HEK293 (cell line): ENCODE data around the gene ZNF484.
"Not testable (repeated sequence)": the region's sequence is repeated elsewhere in the genome, so short reads cannot be mapped to it uniquely, and the experiment has no call there.

Experiments used
- CTCF ChIA-PET: fragments of 350-600 bp; formaldehyde crosslinking; extraction: SDS; loops from one replicate; lab custom pipeline; 2021; ENCODE audit warnings: antibody characterized with exemption; lab: Yijun Ruan, JAX
- POLR2A ChIA-PET: fragments of 300-600 bp; formaldehyde crosslinking; extraction: SDS; loops from one replicate; lab custom pipeline; 2020; ENCODE audit warnings: antibody characterized with exemption, inconsistent platforms; lab: Yijun Ruan, JAX
- H3K27ac ChIP-seq: fragments of 200-500 bp; sonication (Bioruptor generic); 2 replicates; pipeline ENCODE4 v1.5.1; 2014; ENCODE audit warnings: low read depth, low read length, control low read depth, inconsistent platforms; ENCODE audit errors: extremely low read depth
- H3K36me3 ChIP-seq, 2 experiments: fragments of 200-500 bp in 1 of 2; sonication (Bioruptor generic) in 1 of 2; 1 replicate in 1 of 2; 2 replicates in 1 of 2; pipeline ENCODE4 v1.5.1; 2014 to 2017; ENCODE audit warnings: inconsistent platforms in 2 of 2, low read length in 2 of 2; ENCODE audit not compliant: control insufficient read depth in 2 of 2, insufficient read depth in 1 of 2
- H3K4me1 ChIP-seq: fragments of 200-500 bp; sonication (Bioruptor generic); 2 replicates; pipeline ENCODE4 v1.5.1; 2014; ENCODE audit warnings: mild to moderate bottlenecking, low read length, inconsistent platforms; ENCODE audit not compliant: control insufficient read depth, insufficient read depth
- H3K4me3 ChIP-seq: 2 replicates; pipeline ENCODE4 v1.5.1; 2011; ENCODE audit warnings: low read depth, mild to moderate bottlenecking, control low read depth, low read length, moderate library complexity
- H3K9me3 ChIP-seq: fragments of 200-500 bp; sonication (Bioruptor generic); 2 replicates; pipeline ENCODE4 v1.5.1; 2014; ENCODE audit warnings: low read depth, low read length, inconsistent platforms; ENCODE audit not compliant: control insufficient read depth, insufficient read depth
- TRIM28 ChIP-seq: IDR thresholded peaks from 2 replicates; pipeline ENCODE4 v1.6.1; 2011; ENCODE audit warnings: low read length, control low read depth, borderline replicate concordance
- ZFP41 ChIP-seq: fragments of 450-650 bp; formaldehyde crosslinking; IDR thresholded peaks from 2 replicates; pipeline ENCODE4 v1.5.1; 2016; ENCODE audit warnings: missing biosample characterization, missing genetic modification characterization, borderline replicate concordance
- ZFP69B ChIP-seq: fragments of 450-650 bp; formaldehyde crosslinking; IDR thresholded peaks from 2 replicates; pipeline ENCODE4 v1.5.1; 2016; ENCODE audit warnings: missing biosample characterization, missing genetic modification characterization
- ZNF146 ChIP-seq: fragments of 450-650 bp; formaldehyde crosslinking; IDR thresholded peaks from 2 replicates; pipeline ENCODE4 v1.5.1; 2016; ENCODE audit warnings: missing biosample characterization, missing genetic modification characterization
- ZNF174 ChIP-seq: fragments of 450-650 bp; formaldehyde crosslinking; IDR thresholded peaks from 2 replicates; pipeline ENCODE4 v1.5.0; 2017; ENCODE audit warnings: missing biosample characterization, mild to moderate bottlenecking, missing genetic modification characterization
- ZNF202 ChIP-seq: fragments of 450-650 bp; formaldehyde crosslinking; IDR thresholded peaks from 2 replicates; pipeline ENCODE4 v1.5.1; 2016; ENCODE audit warnings: missing biosample characterization, missing genetic modification characterization, borderline replicate concordance
- ZNF24 ChIP-seq: fragments of 450-650 bp; formaldehyde crosslinking; IDR thresholded peaks from 2 replicates; pipeline ENCODE4 v1.5.1; 2016; ENCODE audit warnings: missing biosample characterization, missing genetic modification characterization
- ZNF280C ChIP-seq: fragments of 450-650 bp; formaldehyde crosslinking; IDR thresholded peaks from 2 replicates; pipeline ENCODE4 v1.5.1; 2016; ENCODE audit warnings: missing biosample characterization, missing genetic modification characterization
- ZNF335 ChIP-seq: fragments of 450-650 bp; formaldehyde crosslinking; conservative IDR thresholded peaks from 2 replicates; pipeline ENCODE4 v1.5.1; 2016; ENCODE audit warnings: missing biosample characterization, missing genetic modification characterization
- ZNF404 ChIP-seq: fragments of 450-650 bp; formaldehyde crosslinking; IDR thresholded peaks from 2 replicates; pipeline ENCODE4 v1.5.1; 2017; ENCODE audit warnings: missing biosample characterization, missing genetic modification characterization
- ZNF423 ChIP-seq: fragments of 450-650 bp; formaldehyde crosslinking; IDR thresholded peaks from 2 replicates; pipeline ENCODE4 v1.5.1; 2016; ENCODE audit warnings: missing biosample characterization, missing genetic modification characterization
- ZNF558 ChIP-seq: fragments of 450-650 bp; formaldehyde crosslinking; IDR thresholded peaks from 2 replicates; pipeline ENCODE4 v1.5.1; 2016; ENCODE audit warnings: missing biosample characterization, missing genetic modification characterization
- ZNF571 ChIP-seq: fragments of 450-650 bp; formaldehyde crosslinking; IDR thresholded peaks from 2 replicates; pipeline ENCODE4 v1.5.0; 2017; ENCODE audit warnings: missing biosample characterization, missing genetic modification characterization
- ZNF776 ChIP-seq: fragments of 450-650 bp; formaldehyde crosslinking; IDR thresholded peaks from 2 replicates; pipeline ENCODE4 v1.5.0; 2017; ENCODE audit warnings: missing biosample characterization, missing genetic modification characterization, borderline replicate concordance
- ZSCAN23 ChIP-seq: fragments of 450-650 bp; formaldehyde crosslinking; IDR thresholded peaks from 2 replicates; pipeline ENCODE4 v1.5.1; 2016; ENCODE audit warnings: missing biosample characterization, missing genetic modification characterization
- TF ChIP-seq, protein P1 (sequence below): fragments of 450-650 bp; formaldehyde crosslinking; IDR thresholded peaks from 2 replicates; pipeline ENCODE4; 2016; ENCODE audit warnings: missing biosample characterization, missing genetic modification characterization
- TF ChIP-seq, protein P2 (sequence below): fragments of 450-650 bp; formaldehyde crosslinking; IDR thresholded peaks from 2 replicates; pipeline ENCODE4 v1.5.1; 2016; ENCODE audit warnings: missing biosample characterization, missing genetic modification characterization
- TF ChIP-seq, protein P3 (sequence below): fragments of 450-650 bp; formaldehyde crosslinking; IDR thresholded peaks from 2 replicates; pipeline ENCODE4 v1.5.1; 2016; ENCODE audit warnings: missing biosample characterization, missing genetic modification characterization, borderline replicate concordance
- TF ChIP-seq, protein P4 (sequence below): fragments of 450-650 bp; formaldehyde crosslinking; IDR thresholded peaks from 2 replicates; pipeline ENCODE4 v1.5.1; 2017; ENCODE audit warnings: missing biosample characterization, missing genetic modification characterization
- TF ChIP-seq, protein P5 (sequence below): fragments of 450-650 bp; formaldehyde crosslinking; IDR thresholded peaks from 2 replicates; pipeline ENCODE4 v1.5.1; 2016; ENCODE audit warnings: missing biosample characterization, missing genetic modification characterization

ZNF484 gene

DNA sequence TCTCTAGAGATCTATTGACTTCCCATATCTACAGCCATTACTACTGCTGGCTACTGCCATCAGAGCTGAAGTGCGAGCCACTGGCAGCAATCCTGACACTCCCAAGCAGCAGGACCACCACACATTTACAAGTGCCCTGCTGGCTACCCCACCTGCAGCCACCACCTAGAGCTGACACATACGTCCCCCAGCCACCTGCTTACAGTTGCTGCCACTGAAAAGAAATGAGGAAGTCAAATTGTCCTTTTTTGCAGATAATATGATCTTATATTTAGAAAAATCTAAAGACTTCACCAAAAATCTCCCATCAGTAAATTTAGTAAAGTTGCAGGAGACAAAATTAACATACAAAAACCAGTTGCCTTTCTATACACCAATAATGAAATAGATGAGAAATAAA is 48.4 kb downstream of the ZNF484 start:
- POLR2A ChIA-PET: interaction anchor here (1.2 to 1.5 kb wide), 2 partner anchors 13 to 20 kb away, joined by 4 to 5 read pairs; no protein-coding TSS in a partner anchor
- CTCF ChIA-PET: interaction anchor here (0.5 to 1.5 kb wide), 2 partner anchors 10 to 169 kb away, joined by 3 to 5 read pairs; no protein-coding TSS in a partner anchor

DNA sequence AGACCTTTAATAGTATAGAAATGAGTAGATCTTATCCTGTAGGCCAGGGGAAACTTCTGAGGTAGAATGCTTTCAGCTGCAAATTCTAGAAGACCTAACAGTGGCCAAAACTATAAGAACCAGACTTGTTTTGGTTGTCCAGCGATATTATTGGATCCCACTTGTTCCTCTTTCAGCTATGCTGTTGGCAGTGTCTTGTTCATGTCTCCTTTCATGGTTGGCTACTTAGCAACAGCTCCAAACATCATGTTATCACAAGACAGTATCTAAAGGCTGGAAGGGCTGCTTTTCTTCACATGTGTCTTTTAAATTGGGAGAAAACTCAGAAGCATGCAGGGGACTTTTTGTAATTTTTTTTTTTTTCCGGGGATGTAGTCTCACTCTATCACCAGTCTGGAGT is 52.8 kb downstream of the ZNF484 start:
- H3K4me1 ChIP-seq, H3K4me3 ChIP-seq, CTCF ChIA-PET, H3K27ac ChIP-seq, H3K9me3 ChIP-seq: not testable (repeated sequence)
- peaks cover 0 to 62% of the 10 kb centered on the region in 2 experiments; a peak in 1 of 3 replicates for H3K36me3 ChIP-seq
- POLR2A ChIA-PET: interaction anchor here (1.0 kb wide), 1 partner anchor 16 kb away, joined by 3 read pairs; no protein-coding TSS in a partner anchor

More for the DNA sequence above, 48.4 kb downstream of the ZNF484 start:
- H3K36me3 ChIP-seq: peaks cover 0 to 33% of the 10 kb centered on the region in 2 experiments; a peak in 1 of 3 replicates
- H3K4me1 ChIP-seq: no peaks in the 10 kb centered on the region
- no peak overlapping the region for H3K27ac ChIP-seq
- H3K4me3 ChIP-seq: no peak overlapping the region
- no peak for TF ChIP-seq ZNF280C (tag by site-specific recombination)
- TF ChIP-seq, protein P1, sequence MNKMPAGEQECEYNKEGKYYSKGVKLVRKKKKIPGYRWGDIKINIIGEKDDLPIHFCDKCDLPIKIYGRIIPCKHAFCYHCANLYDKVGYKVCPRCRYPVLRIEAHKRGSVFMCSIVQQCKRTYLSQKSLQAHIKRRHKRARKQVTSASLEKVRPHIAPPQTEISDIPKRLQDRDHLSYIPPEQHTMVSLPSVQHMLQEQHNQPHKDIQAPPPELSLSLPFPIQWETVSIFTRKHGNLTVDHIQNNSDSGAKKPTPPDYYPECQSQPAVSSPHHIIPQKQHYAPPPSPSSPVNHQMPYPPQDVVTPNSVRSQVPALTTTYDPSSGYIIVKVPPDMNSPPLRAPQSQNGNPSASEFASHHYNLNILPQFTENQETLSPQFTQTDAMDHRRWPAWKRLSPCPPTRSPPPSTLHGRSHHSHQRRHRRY (tag by site-specific recombination): no peak
- no peak for TF ChIP-seq ZNF571 (tag by site-specific recombination)
- no peak for TF ChIP-seq ZNF558
- no peak for TF ChIP-seq ZNF146 (tag by site-specific recombination)
- TF ChIP-seq, protein P2, sequence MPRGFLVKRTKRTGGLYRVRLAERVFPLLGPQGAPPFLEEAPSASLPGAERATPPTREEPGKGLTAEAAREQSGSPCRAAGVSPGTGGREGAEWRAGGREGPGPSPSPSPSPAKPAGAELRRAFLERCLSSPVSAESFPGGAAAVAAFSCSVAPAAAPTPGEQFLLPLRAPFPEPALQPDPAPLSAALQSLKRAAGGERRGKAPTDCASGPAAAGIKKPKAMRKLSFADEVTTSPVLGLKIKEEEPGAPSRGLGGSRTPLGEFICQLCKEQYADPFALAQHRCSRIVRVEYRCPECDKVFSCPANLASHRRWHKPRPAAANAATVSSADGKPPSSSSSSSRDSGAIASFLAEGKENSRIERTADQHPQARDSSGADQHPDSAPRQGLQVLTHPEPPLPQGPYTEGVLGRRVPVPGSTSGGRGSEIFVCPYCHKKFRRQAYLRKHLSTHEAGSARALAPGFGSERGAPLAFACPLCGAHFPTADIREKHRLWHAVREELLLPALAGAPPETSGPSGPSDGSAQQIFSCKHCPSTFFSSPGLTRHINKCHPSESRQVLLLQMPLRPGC (tag by site-specific recombination): no peak
- TF ChIP-seq, protein P3, sequence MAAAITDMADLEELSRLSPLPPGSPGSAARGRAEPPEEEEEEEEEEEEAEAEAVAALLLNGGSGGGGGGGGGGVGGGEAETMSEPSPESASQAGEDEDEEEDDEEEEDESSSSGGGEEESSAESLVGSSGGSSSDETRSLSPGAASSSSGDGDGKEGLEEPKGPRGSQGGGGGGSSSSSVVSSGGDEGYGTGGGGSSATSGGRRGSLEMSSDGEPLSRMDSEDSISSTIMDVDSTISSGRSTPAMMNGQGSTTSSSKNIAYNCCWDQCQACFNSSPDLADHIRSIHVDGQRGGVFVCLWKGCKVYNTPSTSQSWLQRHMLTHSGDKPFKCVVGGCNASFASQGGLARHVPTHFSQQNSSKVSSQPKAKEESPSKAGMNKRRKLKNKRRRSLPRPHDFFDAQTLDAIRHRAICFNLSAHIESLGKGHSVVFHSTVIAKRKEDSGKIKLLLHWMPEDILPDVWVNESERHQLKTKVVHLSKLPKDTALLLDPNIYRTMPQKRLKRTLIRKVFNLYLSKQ (tag by site-specific recombination): no peak
- TF ChIP-seq ZNF202 (tag by site-specific recombination): no peak
- no peak for TF ChIP-seq ZSCAN23 (tag by site-specific recombination)
- H3K9me3 ChIP-seq: no peaks in the 10 kb centered on the region

DNA sequence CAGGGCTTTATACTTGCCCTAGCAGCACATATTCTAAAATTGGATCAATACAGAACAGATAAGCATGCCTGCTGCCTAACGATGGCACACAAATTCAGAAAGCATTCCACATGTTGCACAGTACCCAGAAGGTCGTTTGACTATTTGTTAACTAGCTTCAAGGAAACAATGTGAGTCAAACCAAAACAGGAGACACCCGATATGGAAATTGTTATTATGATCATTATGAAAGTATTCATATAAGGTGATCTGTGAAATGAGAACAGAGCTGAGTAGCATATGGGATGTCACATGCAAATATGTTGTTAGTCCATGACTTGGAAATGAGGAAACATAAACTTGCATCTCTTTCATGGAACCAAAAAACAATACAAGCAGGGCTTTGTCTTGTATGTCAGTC is 56.9 kb downstream of the ZNF484 start:
- H3K27ac ChIP-seq: no peak overlapping the region
- H3K4me1 ChIP-seq: no peaks in the 10 kb centered on the region
- CTCF ChIA-PET: no interaction called here
- no peak overlapping the region for H3K4me3 ChIP-seq
- H3K9me3 ChIP-seq: no peaks in the 10 kb centered on the region
- peaks cover 0 to 57% of the 10 kb centered on the region in 2 experiments; a peak in 1 of 3 replicates for H3K36me3 ChIP-seq
- POLR2A ChIA-PET: no interaction called here
- no peak for TF ChIP-seq ZNF423 (tag by site-specific recombination)
- TF ChIP-seq, protein P4, sequence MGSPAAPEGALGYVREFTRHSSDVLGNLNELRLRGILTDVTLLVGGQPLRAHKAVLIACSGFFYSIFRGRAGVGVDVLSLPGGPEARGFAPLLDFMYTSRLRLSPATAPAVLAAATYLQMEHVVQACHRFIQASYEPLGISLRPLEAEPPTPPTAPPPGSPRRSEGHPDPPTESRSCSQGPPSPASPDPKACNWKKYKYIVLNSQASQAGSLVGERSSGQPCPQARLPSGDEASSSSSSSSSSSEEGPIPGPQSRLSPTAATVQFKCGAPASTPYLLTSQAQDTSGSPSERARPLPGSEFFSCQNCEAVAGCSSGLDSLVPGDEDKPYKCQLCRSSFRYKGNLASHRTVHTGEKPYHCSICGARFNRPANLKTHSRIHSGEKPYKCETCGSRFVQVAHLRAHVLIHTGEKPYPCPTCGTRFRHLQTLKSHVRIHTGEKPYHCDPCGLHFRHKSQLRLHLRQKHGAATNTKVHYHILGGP (tag by site-specific recombination): no peak
- no peak for TF ChIP-seq TRIM28
- no peak for TF ChIP-seq ZFP41
- TF ChIP-seq ZNF404 (tag by site-specific recombination): no peak
- TF ChIP-seq ZNF174 (tag by site-specific recombination): no peak
- TF ChIP-seq ZNF776 (tag by site-specific recombination): no peak
- TF ChIP-seq, protein P5, sequence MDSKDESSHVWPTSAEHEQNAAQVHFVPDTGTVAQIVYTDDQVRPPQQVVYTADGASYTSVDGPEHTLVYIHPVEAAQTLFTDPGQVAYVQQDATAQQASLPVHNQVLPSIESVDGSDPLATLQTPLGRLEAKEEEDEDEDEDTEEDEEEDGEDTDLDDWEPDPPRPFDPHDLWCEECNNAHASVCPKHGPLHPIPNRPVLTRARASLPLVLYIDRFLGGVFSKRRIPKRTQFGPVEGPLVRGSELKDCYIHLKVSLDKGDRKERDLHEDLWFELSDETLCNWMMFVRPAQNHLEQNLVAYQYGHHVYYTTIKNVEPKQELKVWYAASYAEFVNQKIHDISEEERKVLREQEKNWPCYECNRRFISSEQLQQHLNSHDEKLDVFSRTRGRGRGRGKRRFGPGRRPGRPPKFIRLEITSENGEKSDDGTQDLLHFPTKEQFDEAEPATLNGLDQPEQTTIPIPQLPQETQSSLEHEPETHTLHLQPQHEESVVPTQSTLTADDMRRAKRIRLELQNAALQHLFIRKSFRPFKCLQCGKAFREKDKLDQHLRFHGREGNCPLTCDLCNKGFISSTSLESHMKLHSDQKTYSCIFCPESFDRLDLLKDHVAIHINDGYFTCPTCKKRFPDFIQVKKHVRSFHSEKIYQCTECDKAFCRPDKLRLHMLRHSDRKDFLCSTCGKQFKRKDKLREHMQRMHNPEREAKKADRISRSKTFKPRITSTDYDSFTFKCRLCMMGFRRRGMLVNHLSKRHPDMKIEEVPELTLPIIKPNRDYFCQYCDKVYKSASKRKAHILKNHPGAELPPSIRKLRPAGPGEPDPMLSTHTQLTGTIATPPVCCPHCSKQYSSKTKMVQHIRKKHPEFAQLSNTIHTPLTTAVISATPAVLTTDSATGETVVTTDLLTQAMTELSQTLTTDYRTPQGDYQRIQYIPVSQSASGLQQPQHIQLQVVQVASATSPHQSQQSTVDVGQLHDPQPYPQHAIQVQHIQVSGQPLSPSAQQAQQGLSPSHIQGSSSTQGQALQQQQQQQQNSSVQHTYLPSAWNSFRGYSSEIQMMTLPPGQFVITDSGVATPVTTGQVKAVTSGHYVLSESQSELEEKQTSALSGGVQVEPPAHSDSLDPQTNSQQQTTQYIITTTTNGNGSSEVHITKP (tag by site-specific recombination): no peak
- TF ChIP-seq ZFP69B: no peak
- TF ChIP-seq ZNF335 (tag by site-specific recombination): no peak
- TF ChIP-seq ZNF24: no peak
